Sigmoid colon (tissue), 3 donors: ENCODE data around the gene VCP.

Experiments used
- CTCF ChIP-seq, 4 experiments: fragments of 450-650 bp in 3 of 4; fragments of 200-600 bp in 1 of 4; IDR thresholded peaks; one replicate each; pipeline ENCODE4 v1.5.1; 2016 to 2019; ENCODE audit warnings: antibody characterized with exemption in 4 of 4, mild to moderate bottlenecking in 3 of 4, moderate library complexity in 2 of 4
- POLR2A ChIP-seq, 2 donors: fragments of 450-650 bp; IDR thresholded peaks; one replicate each; pipeline ENCODE4 v1.6.1; 2016; ENCODE audit warnings: antibody characterized with exemption in 2 of 2, mild to moderate bottlenecking in 2 of 2, moderate library complexity in 2 of 2

- TF ChIP-seq POLR2A (IDR thresholded peaks at IDR 0.05) (peak; percentile 83 to 86), CTCF (IDR thresholded peaks at IDR 0.05) (no peak)
These were observed at the start of gene VCP for GRCh38 chr9:35072461-35073278.
